Measurements from ENCODE around the gene CNIH4. TPM values are rescaled to one million over a fixed set of nuclear protein-coding genes. Genes with fewer than 3 reads are reported as not detected.

Gene CNIH4
- total and polyA plus RNA-seq, 3 donors from 2014 or later = 24.7 to 43.3 (median 32.1) TPM

- Histone ChIP-seq H3K4me1 (no peaks in the 10 kb centered on the region), H3K27ac (no peak overlapping the region), H3K9me3 (no peaks in the 10 kb centered on the region), H3K36me3 (ENCODE audit: low read depth, missing control alignments) (no peaks in the 10 kb centered on the region), H3K4me3 (no peak overlapping the region), H3K27me3 (no peaks in the 10 kb centered on the region)
- TF ChIP-seq CTCF (IDR thresholded peaks at IDR 0.05) = no peak
- TF ChIP-seq POLR2A (IDR thresholded peaks at IDR 0.05) = no peak
- WGBS, 2 donors = 83% methylated on average over 5 of the region's 5 CpGs
- intact Hi-C loops (cut with DNase I; ENCODE audit: low total_unique reads) = no loop called here
- DNase-seq = no peak
Measured at GRCh38 chr1:224390517-224390916, 33.8 kb downstream of the CNIH4 start.

GRCh38 chr1:224392411-224393249 is 36.0 kb downstream of the CNIH4 start:
- Histone ChIP-seq H3K4me1 (no peaks in the 10 kb centered on the region), H3K27me3 (no peaks in the 10 kb centered on the region), H3K4me3 (no peak overlapping the region), H3K27ac (no peak overlapping the region), H3K36me3 (ENCODE audit: low read depth, missing control alignments) (no peaks in the 10 kb centered on the region), H3K9me3 (no peaks in the 10 kb centered on the region)
- DNase-seq = no peak
- TF ChIP-seq CTCF (IDR thresholded peaks at IDR 0.05) = no peak
- no peak for TF ChIP-seq POLR2A (IDR thresholded peaks at IDR 0.05)
- intact Hi-C loops (cut with DNase I; ENCODE audit: low total_unique reads) = no loop called here
- 73 to 80% methylated on average over 4 of the region's 4 CpGs for WGBS, 2 donors

GRCh38 chr1:224393294-224393693 is 36.6 kb downstream of the CNIH4 start:
- H3K27me3 ChIP-seq = no peaks in the 10 kb centered on the region
- no peaks in the 10 kb centered on the region for H3K4me1 ChIP-seq
- DNase-seq = no peak
- intact Hi-C loops (cut with DNase I; ENCODE audit: low total_unique reads) = no loop called here
- H3K27ac ChIP-seq = no peak overlapping the region
- WGBS, 2 donors = 78 to 82% methylated on average over 3 of the region's 3 CpGs
- TF ChIP-seq POLR2A (IDR thresholded peaks at IDR 0.05) (no peak), CTCF (IDR thresholded peaks at IDR 0.05) (no peak)
- no peak overlapping the region for H3K4me3 ChIP-seq
- H3K9me3 ChIP-seq = no peaks in the 10 kb centered on the region
- peaks cover 2% of the 10 kb centered on the region for H3K36me3 ChIP-seq (ENCODE audit: low read depth, missing control alignments)

GRCh38 chr1:224399887-224400286 is 43.2 kb downstream of the CNIH4 start:
- DNase-seq = no peak
- Histone ChIP-seq H3K27me3 (no peaks in the 10 kb centered on the region), H3K27ac (no peak overlapping the region), H3K4me3 (no peak overlapping the region), H3K9me3 (no peaks in the 10 kb centered on the region), H3K36me3 (ENCODE audit: low read depth, missing control alignments) (peaks cover 5% of the 10 kb centered on the region), H3K4me1 (no peaks in the 10 kb centered on the region)
- WGBS, 2 donors = 61 to 80% methylated on average over 1 of the region's 1 CpG
- intact Hi-C loops (cut with DNase I; ENCODE audit: low total_unique reads) = no loop called here
- TF ChIP-seq CTCF (IDR thresholded peaks at IDR 0.05) (no peak), POLR2A (IDR thresholded peaks at IDR 0.05) (no peak)

Measured in testis (tissue), 3 donors.